ENCODE results near the gene ELFN2.

DNA sequence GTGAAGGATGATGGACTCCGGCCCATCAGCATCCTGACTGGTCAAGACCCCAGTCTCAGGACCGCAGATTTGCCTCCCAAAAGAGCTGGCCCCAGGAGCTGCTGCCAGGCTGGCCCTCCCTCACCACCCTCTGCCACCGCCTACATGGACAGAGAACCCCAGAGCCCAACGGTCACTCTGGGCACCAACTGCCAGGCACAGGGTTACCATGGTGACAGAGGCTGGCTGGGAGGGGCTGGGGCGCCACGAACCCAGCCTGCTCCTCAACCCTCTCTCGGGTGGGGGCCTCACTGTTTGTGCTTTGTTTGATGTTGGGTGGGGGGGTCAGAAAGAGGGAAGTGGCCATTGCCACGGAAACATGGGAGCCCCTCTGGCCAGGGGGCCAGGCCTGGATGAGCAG is 55.8 kb downstream of the ELFN2 start:
- TF ChIP-seq, protein P1, sequence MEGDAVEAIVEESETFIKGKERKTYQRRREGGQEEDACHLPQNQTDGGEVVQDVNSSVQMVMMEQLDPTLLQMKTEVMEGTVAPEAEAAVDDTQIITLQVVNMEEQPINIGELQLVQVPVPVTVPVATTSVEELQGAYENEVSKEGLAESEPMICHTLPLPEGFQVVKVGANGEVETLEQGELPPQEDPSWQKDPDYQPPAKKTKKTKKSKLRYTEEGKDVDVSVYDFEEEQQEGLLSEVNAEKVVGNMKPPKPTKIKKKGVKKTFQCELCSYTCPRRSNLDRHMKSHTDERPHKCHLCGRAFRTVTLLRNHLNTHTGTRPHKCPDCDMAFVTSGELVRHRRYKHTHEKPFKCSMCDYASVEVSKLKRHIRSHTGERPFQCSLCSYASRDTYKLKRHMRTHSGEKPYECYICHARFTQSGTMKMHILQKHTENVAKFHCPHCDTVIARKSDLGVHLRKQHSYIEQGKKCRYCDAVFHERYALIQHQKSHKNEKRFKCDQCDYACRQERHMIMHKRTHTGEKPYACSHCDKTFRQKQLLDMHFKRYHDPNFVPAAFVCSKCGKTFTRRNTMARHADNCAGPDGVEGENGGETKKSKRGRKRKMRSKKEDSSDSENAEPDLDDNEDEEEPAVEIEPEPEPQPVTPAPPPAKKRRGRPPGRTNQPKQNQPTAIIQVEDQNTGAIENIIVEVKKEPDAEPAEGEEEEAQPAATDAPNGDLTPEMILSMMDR (IDR thresholded peaks at IDR 0.05; ENCODE audit: low read depth, low read length, missing input control): no peak
- TF ChIP-seq, protein P2, sequence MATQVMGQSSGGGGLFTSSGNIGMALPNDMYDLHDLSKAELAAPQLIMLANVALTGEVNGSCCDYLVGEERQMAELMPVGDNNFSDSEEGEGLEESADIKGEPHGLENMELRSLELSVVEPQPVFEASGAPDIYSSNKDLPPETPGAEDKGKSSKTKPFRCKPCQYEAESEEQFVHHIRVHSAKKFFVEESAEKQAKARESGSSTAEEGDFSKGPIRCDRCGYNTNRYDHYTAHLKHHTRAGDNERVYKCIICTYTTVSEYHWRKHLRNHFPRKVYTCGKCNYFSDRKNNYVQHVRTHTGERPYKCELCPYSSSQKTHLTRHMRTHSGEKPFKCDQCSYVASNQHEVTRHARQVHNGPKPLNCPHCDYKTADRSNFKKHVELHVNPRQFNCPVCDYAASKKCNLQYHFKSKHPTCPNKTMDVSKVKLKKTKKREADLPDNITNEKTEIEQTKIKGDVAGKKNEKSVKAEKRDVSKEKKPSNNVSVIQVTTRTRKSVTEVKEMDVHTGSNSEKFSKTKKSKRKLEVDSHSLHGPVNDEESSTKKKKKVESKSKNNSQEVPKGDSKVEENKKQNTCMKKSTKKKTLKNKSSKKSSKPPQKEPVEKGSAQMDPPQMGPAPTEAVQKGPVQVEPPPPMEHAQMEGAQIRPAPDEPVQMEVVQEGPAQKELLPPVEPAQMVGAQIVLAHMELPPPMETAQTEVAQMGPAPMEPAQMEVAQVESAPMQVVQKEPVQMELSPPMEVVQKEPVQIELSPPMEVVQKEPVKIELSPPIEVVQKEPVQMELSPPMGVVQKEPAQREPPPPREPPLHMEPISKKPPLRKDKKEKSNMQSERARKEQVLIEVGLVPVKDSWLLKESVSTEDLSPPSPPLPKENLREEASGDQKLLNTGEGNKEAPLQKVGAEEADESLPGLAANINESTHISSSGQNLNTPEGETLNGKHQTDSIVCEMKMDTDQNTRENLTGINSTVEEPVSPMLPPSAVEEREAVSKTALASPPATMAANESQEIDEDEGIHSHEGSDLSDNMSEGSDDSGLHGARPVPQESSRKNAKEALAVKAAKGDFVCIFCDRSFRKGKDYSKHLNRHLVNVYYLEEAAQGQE (IDR thresholded peaks at IDR 0.05): no peak

Data from liver (tissue), 2 donors.